GM10248 (cell line): ENCODE measurements around the gene AUNIP.

Source experiments
- CTCF ChIA-PET: fragments of 300-600 bp; sonication (Branson Sonifier 250); formaldehyde crosslinking; extraction: SDS; loops from one replicate; lab custom pipeline; 2021; ENCODE audit warnings: antibody characterized with exemption; lab: Yijun Ruan, JAX
- POLR2A ChIA-PET: fragments of 350-650 bp; sonication (Branson Sonifier 250); formaldehyde crosslinking; extraction: SDS; loops from one replicate; lab custom pipeline; 2020; ENCODE audit warnings: antibody characterized with exemption; lab: Yijun Ruan, JAX
- DNase-seq: peaks from one replicate; pipeline ENCODE4 v3.0.0; 2012; ENCODE audit errors: extremely low spot score
- TF ChIP-seq, protein P1 (sequence below): IDR thresholded peaks from 2 replicates; pipeline ENCODE4 v1.5.1; 2012; ENCODE audit warnings: mild to moderate bottlenecking, low read depth; ENCODE audit errors: extremely low read depth, missing control alignments, control extremely low read depth

The AUNIP gene

DNA sequence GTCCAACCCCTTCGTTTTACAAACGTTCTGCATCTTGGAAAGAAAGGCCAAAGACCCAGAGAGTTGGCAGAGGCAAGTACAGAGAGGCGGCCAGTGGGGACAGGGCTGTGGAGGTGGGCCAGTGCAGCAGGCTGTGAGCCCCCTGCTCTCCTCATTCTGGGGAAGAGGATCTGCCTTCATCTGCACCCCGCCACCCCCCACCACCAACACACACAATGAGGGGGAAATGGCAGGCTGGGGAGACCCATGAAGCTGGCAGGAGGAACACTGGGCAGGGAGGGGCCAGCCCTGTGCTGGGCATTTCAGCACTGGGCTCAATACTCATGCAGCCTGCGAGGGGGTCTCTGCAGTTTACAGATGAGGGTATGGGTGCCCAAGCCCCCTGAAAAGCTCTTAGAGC is 32.3 kb upstream of the AUNIP start:
- ChIA-PET CTCF (interaction anchor here (1.6 to 19.8 kb wide), 3 partner anchors 12 to 253 kb away, joined by 4 to 357 read pairs (median 12); partner anchors contain the start of gene PAFAH2), POLR2A (interaction anchor here (0.6 kb wide), 1 partner anchor 11 kb away, joined by 6 read pairs; no protein-coding TSS in a partner anchor)
- TF ChIP-seq, protein P1, sequence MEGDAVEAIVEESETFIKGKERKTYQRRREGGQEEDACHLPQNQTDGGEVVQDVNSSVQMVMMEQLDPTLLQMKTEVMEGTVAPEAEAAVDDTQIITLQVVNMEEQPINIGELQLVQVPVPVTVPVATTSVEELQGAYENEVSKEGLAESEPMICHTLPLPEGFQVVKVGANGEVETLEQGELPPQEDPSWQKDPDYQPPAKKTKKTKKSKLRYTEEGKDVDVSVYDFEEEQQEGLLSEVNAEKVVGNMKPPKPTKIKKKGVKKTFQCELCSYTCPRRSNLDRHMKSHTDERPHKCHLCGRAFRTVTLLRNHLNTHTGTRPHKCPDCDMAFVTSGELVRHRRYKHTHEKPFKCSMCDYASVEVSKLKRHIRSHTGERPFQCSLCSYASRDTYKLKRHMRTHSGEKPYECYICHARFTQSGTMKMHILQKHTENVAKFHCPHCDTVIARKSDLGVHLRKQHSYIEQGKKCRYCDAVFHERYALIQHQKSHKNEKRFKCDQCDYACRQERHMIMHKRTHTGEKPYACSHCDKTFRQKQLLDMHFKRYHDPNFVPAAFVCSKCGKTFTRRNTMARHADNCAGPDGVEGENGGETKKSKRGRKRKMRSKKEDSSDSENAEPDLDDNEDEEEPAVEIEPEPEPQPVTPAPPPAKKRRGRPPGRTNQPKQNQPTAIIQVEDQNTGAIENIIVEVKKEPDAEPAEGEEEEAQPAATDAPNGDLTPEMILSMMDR, result no peak
- DNase-seq, result no peak

DNA sequence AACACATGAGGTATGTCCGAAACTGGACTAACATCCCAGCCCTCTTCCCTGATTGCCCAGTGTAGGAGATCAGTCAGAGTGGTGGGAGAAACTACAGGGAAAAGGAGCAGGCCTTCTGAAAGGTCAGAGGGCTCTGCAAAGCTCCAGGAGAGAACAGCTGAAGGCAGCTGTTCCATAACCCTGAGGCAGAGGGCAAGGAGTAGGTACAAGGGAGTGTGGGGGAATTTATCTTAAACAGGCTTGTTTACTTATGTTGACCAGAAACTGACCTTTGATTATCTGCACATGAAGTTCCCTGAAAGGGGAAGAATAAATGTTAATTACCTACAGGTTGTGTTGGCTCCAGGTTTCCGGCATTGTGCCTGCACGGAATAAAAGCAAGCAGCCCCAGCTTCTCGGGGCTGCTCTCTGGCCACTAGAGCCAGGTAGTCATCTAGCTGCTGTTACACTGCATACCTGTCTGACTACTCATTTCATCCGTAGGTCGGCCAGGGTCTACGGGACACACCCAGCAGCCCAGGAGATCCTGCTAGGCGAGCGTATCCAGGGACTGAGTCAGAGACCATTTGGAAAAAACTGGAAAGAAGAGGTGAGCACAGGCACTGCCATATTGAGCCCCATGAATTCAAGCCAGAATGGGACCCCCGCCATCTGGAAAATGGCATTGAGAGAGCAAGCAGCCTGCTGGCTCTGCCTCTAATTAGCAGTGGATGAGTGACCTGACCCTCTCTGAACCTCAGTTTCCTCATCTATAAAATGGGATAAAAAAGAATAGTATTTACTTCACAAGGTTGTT is 31.2 kb upstream of the AUNIP start:
- no peak for DNase-seq
- CTCF ChIA-PET, result interaction anchor here (0.8 to 19.8 kb wide), 4 partner anchors 9 to 183 kb away, joined by 3 to 357 read pairs (median 4); partner anchors contain the start of genes PAFAH2 and PAQR7
- TF ChIP-seq, protein P1, result no peak
- POLR2A ChIA-PET, result no interaction called here

DNA sequence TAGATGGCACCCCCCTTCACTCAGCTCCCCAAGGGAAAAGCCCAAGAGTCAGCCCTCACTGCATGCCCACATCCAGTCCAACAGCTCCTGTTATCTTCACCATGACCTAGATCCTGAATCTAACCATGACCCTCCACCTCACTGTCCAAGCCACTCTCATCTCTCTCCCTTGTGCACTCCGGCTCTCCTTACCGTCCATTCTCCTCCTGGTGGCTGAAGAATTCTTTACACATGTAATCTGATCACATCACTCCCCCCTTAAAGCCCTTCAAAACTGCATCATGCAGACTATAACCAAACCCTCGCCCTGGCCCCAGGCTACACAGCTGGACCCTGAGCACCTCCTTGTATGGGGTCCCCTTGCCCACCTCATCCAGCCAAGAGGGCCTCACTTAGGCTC is 30.2 kb upstream of the AUNIP start:
- CTCF ChIA-PET, result interaction anchor here (1.0 to 19.8 kb wide), 2 partner anchors 8 to 110 kb away, joined by 3 to 357 read pairs; partner anchors contain the start of gene PAFAH2
- no peak for DNase-seq
- TF ChIP-seq, protein P1, result no peak
- POLR2A ChIA-PET, result no interaction called here

DNA sequence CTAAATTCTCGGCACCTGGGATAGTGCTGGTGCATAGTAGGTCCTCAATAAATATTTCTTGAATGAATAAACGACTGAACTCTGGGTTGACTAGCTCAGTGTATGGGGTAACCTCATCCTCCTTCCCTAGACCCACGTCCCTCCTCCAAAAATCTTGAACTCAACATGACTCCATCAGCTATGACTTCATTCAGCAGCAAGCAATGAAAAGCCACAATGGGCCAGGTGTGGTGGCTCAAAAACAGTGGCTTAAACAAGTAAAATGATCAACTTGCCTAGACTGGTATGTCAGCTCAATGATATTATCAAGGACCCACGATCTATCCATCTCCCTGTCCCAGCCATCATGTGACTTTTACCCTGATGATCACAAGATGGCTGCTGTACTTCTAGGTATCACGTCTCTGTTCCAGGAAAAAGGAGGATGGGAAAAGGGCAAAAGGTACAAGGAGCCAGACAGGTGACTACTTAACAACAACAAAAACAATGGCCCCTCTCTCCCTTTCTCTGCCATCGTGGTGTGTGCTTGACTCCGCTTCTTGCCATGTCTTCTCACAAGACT is 29.2 kb upstream of the AUNIP start:
- ChIA-PET POLR2A (no interaction called here), CTCF (interaction anchor here (1.3 to 19.8 kb wide), 2 partner anchors 9 to 111 kb away, joined by 3 to 357 read pairs; partner anchors contain the start of gene PAFAH2)
- no peak for DNase-seq
- TF ChIP-seq, protein P1, result no peak

DNA sequence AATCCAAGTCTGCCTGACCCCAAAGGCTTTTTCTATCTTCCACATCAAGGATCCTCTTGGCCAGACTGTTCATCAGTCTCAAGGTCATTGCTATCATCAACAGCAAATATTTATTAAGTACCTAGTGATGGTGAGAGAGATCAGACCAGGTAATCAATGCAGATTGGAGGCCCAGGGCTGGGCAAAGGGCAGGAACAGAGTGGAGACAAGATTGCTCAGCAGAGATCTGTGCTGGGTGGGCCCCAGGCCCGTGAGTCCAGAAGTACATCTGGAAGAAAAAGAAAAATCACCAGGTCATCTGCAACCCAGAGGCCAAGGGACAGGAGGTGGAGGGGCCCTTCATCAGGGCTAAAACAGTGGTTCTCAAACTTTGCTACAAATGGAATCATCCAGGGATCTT is 26.3 kb upstream of the AUNIP start:
- POLR2A ChIA-PET, result no interaction called here

DNA sequence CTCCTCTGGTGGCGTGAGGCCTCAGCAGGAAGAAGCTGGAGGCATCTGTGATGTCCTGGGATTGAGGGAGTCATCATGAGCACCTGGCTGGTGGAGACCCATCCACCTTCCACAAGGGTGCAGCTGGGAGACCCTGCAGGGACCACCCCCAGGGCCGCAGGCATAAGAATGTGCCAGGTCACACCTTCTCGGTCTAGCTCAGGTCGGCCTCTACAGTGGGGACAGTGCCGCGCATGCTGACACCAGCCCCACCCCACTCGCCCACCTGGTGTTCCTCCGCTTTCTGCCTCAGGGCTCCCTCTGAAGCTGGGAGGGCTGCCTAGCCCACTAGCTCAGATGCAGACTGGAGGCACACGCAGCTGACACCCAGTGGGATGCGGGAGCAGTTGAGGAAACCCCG is 22.0 kb upstream of the AUNIP start:
- DNase-seq, result no peak
- CTCF ChIA-PET, result interaction anchor here (0.6 to 9.2 kb wide), 3 partner anchors 8 to 116 kb away, joined by 3 to 59 read pairs (median 4); partner anchors contain the start of gene PAFAH2
- POLR2A ChIA-PET, result no interaction called here
- TF ChIP-seq, protein P1, result no peak

More for the DNA sequence above, 26.3 kb upstream of the AUNIP start:
- TF ChIP-seq, protein P1, result no peak
- CTCF ChIA-PET, result interaction anchor here (9.2 kb wide), 1 partner anchor 11 kb away, joined by 59 read pairs; no protein-coding TSS in a partner anchor
- no peak for DNase-seq
